ENCODE data around the gene HOXA4. TPM values are rescaled to one million over a fixed set of nuclear protein-coding genes. Genes with fewer than 3 reads are reported as not detected.

The HOXA4 gene
- total RNA-seq, 1 experiment from 2014 or later: 4.8 TPM

- Mint-ChIP-seq H3K9me3 (ENCODE audit: unreplicated experiment) (no peaks in the 10 kb centered on the region), H3K4me3 (ENCODE audit: unreplicated experiment) (peak overlapping the region; percentile 76), H3K36me3 (ENCODE audit: insufficient read depth, unreplicated experiment) (peaks cover 43% of the 10 kb centered on the region), H3K27me3 (ENCODE audit: insufficient read depth, unreplicated experiment) (no peaks in the 10 kb centered on the region), H3K27ac (ENCODE audit: unreplicated experiment) (peak overlapping the region; percentile 66), H3K4me1 (ENCODE audit: low read depth, unreplicated experiment) (peaks cover 30% of the 10 kb centered on the region)
- Histone ChIP-seq H3K36me3 (ENCODE audit: control insufficient read depth, insufficient read depth, low read length) (no peaks in the 10 kb centered on the region; the same call in 1 of the 2 replicates), H3K4me1 (peaks cover 55% of the 10 kb centered on the region), H3K9me3 (no peaks in the 10 kb centered on the region), H3K27me3 (replicated peaks; ENCODE audit: control insufficient read depth, insufficient read depth, low read length) (no peaks in the 10 kb centered on the region), H3K4me3 (ENCODE audit: low read depth, low read length) (peak overlapping the region; percentile 53)
- ChIA-PET POLR2A (interaction anchor here (0.9 to 2.7 kb wide), 5 partner anchors 8 to 250 kb away, joined by 3 to 19 read pairs (median 6); partner anchors contain the start of genes HOXA4 and SKAP2), CTCF (interaction anchor here (1.3 to 2.1 kb wide), 3 partner anchors 17 to 76 kb away, joined by 4 to 7 read pairs (median 4); partner anchors contain the start of gene HOXA1)
- TF ChIP-seq CTCF (IDR thresholded peaks at IDR 0.05; ENCODE audit: insufficient read depth in 1 of 2, low read depth in 1 of 2, low read length in 1 of 2, severe bottlenecking in 1 of 2, unreplicated experiment in 1 of 2): no peak
- BruUV-seq (replicated peaks): no TSS peak
- intact Hi-C loops (cut with micrococcal nuclease; ENCODE audit: unreplicated experiment): loop anchor here (2.0 kb wide), 1 partner anchor 17 kb away; the partner anchor contains the start of gene HOXA4
- DNase-seq: peak; percentile 47 to 70
Measured at GRCh38 chr7:27113991-27114769, 16.4 kb downstream of the HOXA4 start.

GRCh38 chr7:27112955-27113949 lies 17.3 kb downstream of the HOXA4 start:
- Mint-ChIP-seq H3K4me3 (ENCODE audit: unreplicated experiment) (peak overlapping the region; percentile 76), H3K36me3 (ENCODE audit: insufficient read depth, unreplicated experiment) (peaks cover 34% of the 10 kb centered on the region), H3K27ac (ENCODE audit: unreplicated experiment) (peak overlapping the region; percentile 77), H3K4me1 (ENCODE audit: low read depth, unreplicated experiment) (peaks cover 24% of the 10 kb centered on the region), H3K27me3 (ENCODE audit: insufficient read depth, unreplicated experiment) (no peaks in the 10 kb centered on the region), H3K9me3 (ENCODE audit: unreplicated experiment) (no peaks in the 10 kb centered on the region)
- no peak for TF ChIP-seq CTCF (IDR thresholded peaks at IDR 0.05; ENCODE audit: insufficient read depth in 1 of 2, low read depth in 1 of 2, low read length in 1 of 2, severe bottlenecking in 1 of 2, unreplicated experiment in 1 of 2)
- H3K4me3 ChIP-seq (ENCODE audit: low read depth, low read length): peak overlapping the region; percentile 53
- BruUV-seq (replicated peaks): no TSS peak
- H3K36me3 ChIP-seq (ENCODE audit: control insufficient read depth, insufficient read depth, low read length): no peaks in the 10 kb centered on the region; the same call in 1 of the 2 replicates
- peaks cover 49% of the 10 kb centered on the region for H3K4me1 ChIP-seq
- CTCF ChIA-PET: no interaction called here
- DNase-seq: peak; percentile 65 to 83
- no peaks in the 10 kb centered on the region for H3K27me3 ChIP-seq (replicated peaks; ENCODE audit: control insufficient read depth, insufficient read depth, low read length)
- POLR2A ChIA-PET: interaction anchor here (2.1 to 2.7 kb wide), 3 partner anchors 9 to 18 kb away, joined by 4 to 19 read pairs (median 16); partner anchors contain the start of gene HOXA4
- H3K9me3 ChIP-seq: no peaks in the 10 kb centered on the region
- intact Hi-C loops (cut with micrococcal nuclease; ENCODE audit: unreplicated experiment): no loop called here

DNA sequence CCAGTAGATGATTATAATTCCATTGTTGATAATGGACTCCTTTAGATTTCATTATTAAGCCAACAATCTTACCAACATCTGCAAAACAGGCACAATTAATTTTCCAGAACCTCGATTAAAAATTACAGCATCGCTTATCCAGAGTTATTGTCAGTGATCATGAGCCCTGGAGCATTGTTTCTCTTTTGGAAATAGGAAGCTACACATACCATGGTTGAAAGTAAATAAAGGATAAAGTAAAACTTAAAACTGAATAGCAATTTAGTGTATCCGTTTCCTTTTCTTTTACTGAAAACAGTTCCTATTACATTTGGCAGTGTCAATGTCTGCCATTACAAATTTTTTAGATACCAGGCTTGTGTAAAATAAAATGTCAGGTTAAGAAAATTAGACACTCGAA lies 18.2 kb downstream of the HOXA4 start:
- no peak overlapping the region for H3K27ac Mint-ChIP-seq (ENCODE audit: unreplicated experiment)
- no peaks in the 10 kb centered on the region for H3K9me3 Mint-ChIP-seq (ENCODE audit: unreplicated experiment)
- Histone ChIP-seq H3K4me1 (peaks cover 40% of the 10 kb centered on the region), H3K27me3 (replicated peaks; ENCODE audit: control insufficient read depth, insufficient read depth, low read length) (no peaks in the 10 kb centered on the region), H3K36me3 (ENCODE audit: control insufficient read depth, insufficient read depth, low read length) (no peaks in the 10 kb centered on the region; the same call in 1 of the 2 replicates), H3K4me3 (ENCODE audit: low read depth, low read length) (no peak overlapping the region), H3K9me3 (no peaks in the 10 kb centered on the region)
- intact Hi-C loops (cut with micrococcal nuclease; ENCODE audit: unreplicated experiment): no loop called here
- no peaks in the 10 kb centered on the region for H3K27me3 Mint-ChIP-seq (ENCODE audit: insufficient read depth, unreplicated experiment)
- TSS peak; percentile 32 for BruUV-seq (replicated peaks)
- ChIA-PET CTCF (no interaction called here), POLR2A (interaction anchor here (2.1 kb wide), 1 partner anchor 10 kb away, joined by 4 read pairs; no protein-coding TSS in a partner anchor)
- no peak for TF ChIP-seq CTCF (IDR thresholded peaks at IDR 0.05; ENCODE audit: insufficient read depth in 1 of 2, low read depth in 1 of 2, low read length in 1 of 2, severe bottlenecking in 1 of 2, unreplicated experiment in 1 of 2)
- H3K4me3 Mint-ChIP-seq (ENCODE audit: unreplicated experiment): peak overlapping the region; percentile 85
- H3K36me3 Mint-ChIP-seq (ENCODE audit: insufficient read depth, unreplicated experiment): peaks cover 35% of the 10 kb centered on the region
- DNase-seq: no peak
- H3K4me1 Mint-ChIP-seq (ENCODE audit: low read depth, unreplicated experiment): peaks cover 24% of the 10 kb centered on the region

Measured in Caco-2 (cell line).